ENCODE results near the gene AJAP1. TPM values are rescaled to one million over a fixed set of nuclear protein-coding genes. Genes with fewer than 3 reads are reported as not detected.

The AJAP1 gene
- total and polyA plus RNA-seq, 2 experiments from 2014 or later: not detected

GRCh38 chr1:4664095-4664494, 9.7 kb downstream of the AJAP1 start:
- peaks cover 4% of the 10 kb centered on the region; the same call in 1 of the 2 replicates for H3K36me3 ChIP-seq (ENCODE audit: insufficient read depth)
- H3K4me1 ChIP-seq (ENCODE audit: insufficient read depth): no peaks in the 10 kb centered on the region
- Mint-ChIP-seq H3K27ac (no peak overlapping the region), H3K4me1 (peaks cover 36% of the 10 kb centered on the region), H3K36me3 (ENCODE audit: low read depth) (peaks cover 25% of the 10 kb centered on the region), H3K27me3 (ENCODE audit: insufficient read depth, low read depth, poor library complexity) (peaks cover 31% of the 10 kb centered on the region), H3K4me3 (no peak overlapping the region), H3K9me3 (peaks cover 27% of the 10 kb centered on the region)
- H3K79me2 ChIP-seq (replicated peaks; ENCODE audit: insufficient read depth): no peaks in the 10 kb centered on the region
- no peak overlapping the region for H2AFZ ChIP-seq
- H4K20me1 ChIP-seq (replicated peaks; ENCODE audit: insufficient read depth): no peaks in the 10 kb centered on the region
- ATAC-seq (no peak), DNase-seq (ENCODE audit: low spot score) (no peak)
- H3K9me2 ChIP-seq (ENCODE audit: insufficient read depth): no peaks in the 10 kb centered on the region
- H3F3A ChIP-seq (replicated peaks; ENCODE audit: low read depth): no peaks in the 10 kb centered on the region
- H3K4me3 ChIP-seq: no peak overlapping the region
- H3K4me2 ChIP-seq: no peak overlapping the region
- TF ChIP-seq ZNF331 (CRISPR knock-in tag; IDR thresholded peaks at IDR 0.05; ENCODE audit: low read depth) (no peak), REST (IDR thresholded peaks at IDR 0.05; ENCODE audit: unreplicated experiment) (no peak), JUNB (IDR thresholded peaks at IDR 0.05; ENCODE audit: unreplicated experiment) (no peak), ETS1 (IDR thresholded peaks at IDR 0.05) (no peak), EZH2phosphoT487 (IDR thresholded peaks at IDR 0.05; ENCODE audit: unreplicated experiment) (no peak), POLR2AphosphoS5 (IDR thresholded peaks at IDR 0.05; ENCODE audit: low read depth) (no peak), CTCF (conservative IDR thresholded peaks at IDR 0.05; ENCODE audit: low read depth in 2 of 2) (no peak), EZH2 (IDR thresholded peaks at IDR 0.05; ENCODE audit: low read depth, unreplicated experiment) (no peak), ZNF114 (CRISPR knock-in tag; IDR thresholded peaks at IDR 0.05) (no peak), ZNF462 (CRISPR knock-in tag; IDR thresholded peaks at IDR 0.05) (no peak), NANOG (IDR thresholded peaks at IDR 0.05; ENCODE audit: borderline replicate concordance) (no peak), STAT1 (IDR thresholded peaks at IDR 0.05; ENCODE audit: unreplicated experiment) (no peak)
- no peaks in the 10 kb centered on the region for H3K27me3 ChIP-seq (ENCODE audit: insufficient read depth)
- H3K27ac ChIP-seq (ENCODE audit: low read depth): no peak overlapping the region

Measured in GM23338 (cell line).